H1 (cell line): ENCODE data around the gene RB1. TPM values are rescaled to one million over a fixed set of nuclear protein-coding genes. Genes with fewer than 3 reads are reported as not detected.

Experiments
- CTCF ChIA-PET: fragments of 300-600 bp; sonication (Branson Sonifier 250); formaldehyde crosslinking; loops from one replicate; lab custom pipeline; 2021; ENCODE audit not compliant: partially characterized antibody; lab: Charles Lee
- POLR2A ChIA-PET: fragments of 300-600 bp; sonication (Branson Sonifier 250); formaldehyde crosslinking; loops from one replicate; lab custom pipeline; 2021; ENCODE audit warnings: inconsistent platforms; ENCODE audit not compliant: partially characterized antibody; lab: Charles Lee
- DNase-seq, 2 experiments: peaks; one replicate each; pipeline versions ENCODE4 v3.0.0 to v3.0.0-alpha.2; 2010 to 2022; ENCODE audit warnings: low spot score in 2 of 2, low read depth in 1 of 2, mixed read lengths in 1 of 2
- FAIRE-seq: peaks from 2 replicates; lab custom pipeline; 2011; peaks lifted over from hg19 to GRCh38; lab: Jason Lieb, UNC
- H2AFZ ChIP-seq: 2 replicates; pipeline ENCODE4 v1.8.1; 2012; ENCODE audit warnings: low read length, inconsistent platforms
- H2AK5ac ChIP-seq: 2 replicates; pipeline ENCODE4 v1.6.1; 2013; ENCODE audit warnings: low read depth, low read length
- H2BK120ac ChIP-seq: replicated peaks from 2 replicates; pipeline ENCODE3; 2013; ENCODE audit warnings: low read depth, low read length, inconsistent platforms
- H2BK12ac ChIP-seq: 2 replicates; pipeline ENCODE4 v1.6.1; 2013; ENCODE audit warnings: low read depth, low read length
- H2BK15ac ChIP-seq: 2 replicates; pipeline ENCODE4 v1.6.1; 2013; ENCODE audit warnings: low read length
- H2BK20ac ChIP-seq: 2 replicates; pipeline ENCODE4 v1.6.1; 2013; ENCODE audit warnings: low read length
- H2BK5ac ChIP-seq: 2 replicates; pipeline ENCODE4 v1.6.1; 2013; ENCODE audit warnings: low read depth, low read length
- H3K14ac ChIP-seq: 2 replicates; pipeline ENCODE4 v1.6.1; 2013; ENCODE audit warnings: inconsistent platforms; ENCODE audit not compliant: insufficient read length
- H3K18ac ChIP-seq: 2 replicates; pipeline ENCODE4 v1.6.1; 2013; ENCODE audit warnings: low read length; ENCODE audit errors: extremely low read depth
- H3K23ac ChIP-seq: 2 replicates; pipeline ENCODE4 v1.6.1; 2013; ENCODE audit warnings: inconsistent platforms; ENCODE audit not compliant: insufficient read length
- H3K23me2 ChIP-seq: 2 replicates; pipeline ENCODE4 v1.6.1; 2013; ENCODE audit warnings: low read depth, low read length
- H3K27ac ChIP-seq: 2 replicates; pipeline ENCODE4 v1.6.1; 2011; ENCODE audit warnings: low read depth, low read length, inconsistent platforms
- H3K27me3 ChIP-seq, 4 experiments: replicated peaks in 1 of 4; 1 replicate in 1 of 4; 2 replicates in 3 of 4; pipeline versions ENCODE4 v1.6.1 to v1.8.1; 2011 to 2013; ENCODE audit warnings: low read length in 3 of 4, mild to moderate bottlenecking in 3 of 4, inconsistent platforms in 2 of 4, mixed read lengths in 2 of 4, moderate library complexity in 1 of 4; ENCODE audit not compliant: control insufficient read depth in 3 of 4, insufficient read depth in 3 of 4; ENCODE audit errors: extremely low read depth in 1 of 4
- H3K36me3 ChIP-seq, 4 experiments: 2 replicates each; pipeline versions ENCODE4 v1.6.1 to v1.8.1; 2011 to 2013; ENCODE audit warnings: mild to moderate bottlenecking in 4 of 4, low read length in 3 of 4, moderate library complexity in 2 of 4, control low read depth in 1 of 4, inconsistent platforms in 1 of 4; ENCODE audit not compliant: insufficient read depth in 4 of 4, control insufficient read depth in 2 of 4
- H3K4ac ChIP-seq: replicated peaks from 2 replicates; pipeline ENCODE3; 2013; ENCODE audit warnings: low read length, low read depth, mixed read lengths, inconsistent platforms; ENCODE audit not compliant: insufficient read length
- H3K4me1 ChIP-seq, 4 experiments: replicated peaks in 1 of 4; 1 replicate in 1 of 4; 2 replicates in 3 of 4; pipeline versions ENCODE4 v1.6.1 to v1.8.1; 2011 to 2013; ENCODE audit warnings: low read length in 3 of 4, inconsistent platforms in 2 of 4, mixed read lengths in 1 of 4; ENCODE audit not compliant: insufficient read depth in 4 of 4, control insufficient read depth in 3 of 4
- H3K4me2 ChIP-seq, 2 experiments: 2 replicates each; pipeline versions ENCODE4 v1.6.1 to v1.8.1; 2011 to 2013; ENCODE audit warnings: low read depth in 2 of 2, low read length in 2 of 2, control low read depth in 1 of 2, inconsistent platforms in 1 of 2, mild to moderate bottlenecking in 1 of 2; ENCODE audit not compliant: insufficient read depth in 1 of 2
- H3K4me3 ChIP-seq, 4 experiments: fragments of 200-600, 300-600 bp in 1 of 4; sonication (generic), shearing (Covaris generic), sonication (Bioruptor Twin) in 1 of 4; 2 replicates each; pipeline versions ENCODE4 v1.5.1 to v1.8.1; 2011 to 2016; ENCODE audit warnings: low read length in 4 of 4, low read depth in 3 of 4, control low read depth in 2 of 4, inconsistent platforms in 2 of 4, mild to moderate bottlenecking in 2 of 4, mixed read lengths in 1 of 4, moderate library complexity in 1 of 4; ENCODE audit not compliant: insufficient read depth in 2 of 4; ENCODE audit errors: extremely low read depth in 1 of 4
- H3K56ac ChIP-seq: replicated peaks from 2 replicates; pipeline ENCODE3; 2013; ENCODE audit warnings: low read depth, mild to moderate bottlenecking, mixed read lengths, low read length, inconsistent platforms; ENCODE audit not compliant: insufficient read length
- H3K79me1 ChIP-seq: 2 replicates; pipeline ENCODE4 v1.6.1; 2013; ENCODE audit warnings: low read depth, low read length, control low read depth
- H3K79me2 ChIP-seq, 2 experiments: 2 replicates each; pipeline versions ENCODE4 v1.6.1 to v1.8.1; 2012 to 2013; ENCODE audit warnings: low read length in 2 of 2, mild to moderate bottlenecking in 2 of 2, inconsistent platforms in 1 of 2; ENCODE audit not compliant: insufficient read depth in 2 of 2, control insufficient read depth in 1 of 2
- H3K9ac ChIP-seq, 4 experiments: replicated peaks in 1 of 4; 1 replicate in 1 of 4; 2 replicates in 3 of 4; pipeline versions ENCODE4 v1.6.1 to v1.8.1; 2011 to 2013; ENCODE audit warnings: low read depth in 3 of 4, low read length in 3 of 4, control low read depth in 2 of 4, mild to moderate bottlenecking in 2 of 4, moderate library complexity in 2 of 4, inconsistent platforms in 1 of 4; ENCODE audit errors: extremely low read depth in 1 of 4
- H3K9me3 ChIP-seq, 2 experiments: 2 replicates each; pipeline versions ENCODE4 v1.6.1 to v1.8.1; 2012 to 2013; ENCODE audit warnings: mild to moderate bottlenecking in 2 of 2, moderate library complexity in 2 of 2, control low read depth in 1 of 2, inconsistent platforms in 1 of 2, low read depth in 1 of 2, low read length in 1 of 2, mixed read lengths in 1 of 2; ENCODE audit not compliant: insufficient read depth in 2 of 2
- H4K20me1 ChIP-seq, 2 experiments: replicated peaks in 1 of 2; 2 replicates each; pipeline versions ENCODE3 to v1.8.1; 2011 to 2013; ENCODE audit warnings: inconsistent platforms in 2 of 2, low read length in 2 of 2, mild to moderate bottlenecking in 1 of 2; ENCODE audit not compliant: insufficient read depth in 2 of 2, control insufficient read depth in 1 of 2
- H4K5ac ChIP-seq: 2 replicates; pipeline ENCODE4 v1.6.1; 2013; ENCODE audit warnings: low read length, low read depth, mixed read lengths, inconsistent platforms; ENCODE audit not compliant: insufficient read length
- H4K8ac ChIP-seq: 2 replicates; pipeline ENCODE4 v1.8.0; 2013; ENCODE audit warnings: mild to moderate bottlenecking, moderate library complexity, low read length, inconsistent platforms; ENCODE audit not compliant: insufficient read depth; ENCODE audit errors: extremely low read depth
- H4K91ac ChIP-seq: replicated peaks from 2 replicates; pipeline ENCODE3; 2013; ENCODE audit warnings: low read length, mixed read lengths, inconsistent platforms; ENCODE audit not compliant: insufficient read length
- CBX5 ChIP-seq: fragments of 300-800, 300-1000 bp; sonication (generic); IDR thresholded peaks from 2 replicates; pipeline ENCODE4 v1.7.1; 2016; ENCODE audit warnings: antibody characterized with exemption, low read length, low read depth
- CHD2 ChIP-seq: IDR thresholded peaks from 2 replicates; pipeline ENCODE4 v1.6.1; 2012; ENCODE audit warnings: low read length, improper control_type of control experiment
- CREB1 ChIP-seq: IDR thresholded peaks from 2 replicates; pipeline ENCODE4 v1.6.1; 2012; ENCODE audit warnings: inconsistent platforms
- EGR1 ChIP-seq: IDR thresholded peaks from 2 replicates; pipeline ENCODE4 v1.6.1; 2011; ENCODE audit warnings: low read depth, low read length, borderline replicate concordance
- EZH2 ChIP-seq: fragments of 200-600 bp; sonication (generic); IDR thresholded peaks from 2 replicates; pipeline ENCODE4 v1.7.1; 2012; ENCODE audit warnings: low read depth, mild to moderate bottlenecking, moderate library complexity, low read length, inconsistent platforms; ENCODE audit not compliant: severe bottlenecking
- GABPA ChIP-seq: IDR thresholded peaks from 2 replicates; pipeline ENCODE4 v1.6.1; 2011; ENCODE audit warnings: mild to moderate bottlenecking, low read length, moderate library complexity, borderline replicate concordance; ENCODE audit not compliant: insufficient read depth
- HDAC6 ChIP-seq: IDR thresholded peaks from one replicate; pipeline ENCODE4 v1.7.1; 2012; ENCODE audit warnings: low read depth, mild to moderate bottlenecking, inconsistent platforms, low read length, moderate library complexity
- NRF1 ChIP-seq: IDR thresholded peaks from 2 replicates; pipeline ENCODE4 v1.6.1; 2011; ENCODE audit warnings: mild to moderate bottlenecking, low read depth, low read length, improper control_type of control experiment
- POLR2AphosphoS5 ChIP-seq: IDR thresholded peaks from 2 replicates; pipeline ENCODE4 v1.6.1; 2011; ENCODE audit warnings: low read depth, low read length
- RAD21 ChIP-seq, 2 experiments: IDR thresholded peaks in 1 of 2; conservative IDR thresholded peaks in 1 of 2; 2 replicates each; pipeline ENCODE4 v1.6.1; 2011; ENCODE audit warnings: low read depth in 2 of 2, low read length in 2 of 2, improper control_type of control experiment in 1 of 2, inconsistent platforms in 1 of 2, mild to moderate bottlenecking in 1 of 2, moderate library complexity in 1 of 2
- WGBS, 2 experiments: shearing (Covaris generic) in 1 of 2; methylation state at CpG; one replicate each; pipeline versions ENCODE4 v1.1.6 to v1.1.7; 2013 to 2015; ENCODE audit warnings: low lambda C conversion rate in 2 of 2, mixed read lengths in 2 of 2, inconsistent platforms in 1 of 2, low coverage in 1 of 2, missing lambda C conversion rate in 1 of 2; ENCODE audit not compliant: insufficient replicate concordance in 2 of 2, insufficient coverage in 1 of 2, insufficient read length in 1 of 2; ENCODE audit errors: extremely low coverage in 1 of 2, missing lambda C conversion rate in 1 of 2; 5-methylcytosine and 5-hydroxymethylcytosine counted together
- polyA plus RNA-seq, 7 experiments: library from polyadenylated mRNA; depleted of rRNA in 3 of 7; stranded (reverse) in 5 of 7; unstranded in 2 of 7; fragments of >200 nt in 5 of 7; fragments of 200-250 nt in 2 of 7; gene quantifications; 1 replicate in 5 of 7; 2 replicates in 1 of 7; 4 replicates in 1 of 7; pipeline versions ENCODE4 v1.2.1 to v1.2.3, GENCODE V29; 2011 to 2013; ENCODE audit warnings: missing spikeins in 2 of 7, mixed read lengths in 2 of 7
- total RNA-seq: library from RNA; stranded (reverse); fragmentation: NEBNext Ultra II Directional; extraction: Animal tissue kit (Norgen Biotek cat#: 25700); gene quantifications from 2 replicates; pipeline ENCODE4 v1.2.1, GENCODE V29; 2021
- TF ChIP-seq, protein P1 (sequence below): IDR thresholded peaks from 2 replicates; pipeline ENCODE4 v1.6.1; 2012; ENCODE audit warnings: low read length, inconsistent platforms

Gene RB1
- total and polyA plus RNA-seq, 2 of the 8 experiments (the other 6 are each of a cell fraction or from before 2014, with no cell fraction given) = 4.1 to 17.5 TPM

DNA sequence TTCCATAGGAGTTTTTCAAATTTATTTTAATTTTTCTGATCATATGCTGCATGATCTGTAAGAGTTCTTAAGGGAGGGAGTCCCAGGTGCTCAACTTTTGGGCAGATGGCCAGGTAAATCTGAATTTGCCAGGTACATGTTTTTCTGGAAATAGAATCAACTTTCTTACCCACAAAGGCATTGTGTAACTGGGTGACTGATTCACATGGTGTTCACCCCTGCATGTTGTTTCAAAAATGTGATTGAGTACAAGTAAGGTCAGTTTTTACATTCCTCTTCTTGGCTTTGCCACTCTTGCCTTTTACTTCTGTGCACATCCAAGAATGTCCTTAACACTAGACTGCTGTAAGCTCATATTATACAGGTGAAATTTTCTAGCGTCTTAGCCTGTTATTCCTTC, 30.4 kb downstream of the RB1 start:
- WGBS, 2 experiments = 78% methylated on average over 1 of the region's 1 CpG; no CpG with 5 or more reads in 1 of the 2 experiments
- Histone ChIP-seq H3K4me2 (no peak overlapping the region), H3K4me1 (no peaks in the 10 kb centered on the region), H3K23me2 (no peaks in the 10 kb centered on the region), H3K14ac (no peak overlapping the region), H3K4me3 (no peak overlapping the region), H3K56ac (no peak overlapping the region), H3K36me3 (no peaks in the 10 kb centered on the region), H4K8ac (no peak overlapping the region), H2AFZ (no peak overlapping the region), H2BK120ac (no peak overlapping the region), H3K79me1 (no peaks in the 10 kb centered on the region), H3K27me3 (no peaks in the 10 kb centered on the region), H2BK12ac (no peak overlapping the region), H3K9me3 (peaks cover 0 to 3% of the 10 kb centered on the region in 2 experiments; a peak in 3 of 4 replicates), H2BK15ac (no peak overlapping the region), H2BK5ac (no peak overlapping the region), H4K5ac (no peak overlapping the region), H4K20me1 (peaks cover 0 to 1% of the 10 kb centered on the region in 2 experiments), H3K23ac (no peak overlapping the region), H2AK5ac (no peak overlapping the region), H4K91ac (no peak overlapping the region), H3K4ac (no peak overlapping the region), H3K9ac (no peak overlapping the region), H2BK20ac (no peak overlapping the region), H3K18ac (no peak overlapping the region), H3K27ac (no peak overlapping the region), H3K79me2 (no peaks in the 10 kb centered on the region)
- DNase-seq (no peak), FAIRE-seq (no peak)
- ChIA-PET CTCF (interaction anchor here (0.6 to 5.9 kb wide), 21 partner anchors 9 to 435 kb away, joined by 3 to 105 read pairs (median 4); no protein-coding TSS in a partner anchor), POLR2A (interaction anchor here (0.9 kb wide), 1 partner anchor 239 kb away, joined by 3 read pairs; the partner anchor contains the start of gene MED4)
- TF ChIP-seq CREB1 (no peak), POLR2AphosphoS5 (no peak), CBX5 (no peak), EZH2 (no peak), NRF1 (no peak), HDAC6 (no peak), GABPA (no peak), EGR1 (no peak), RAD21 (IDR thresholded peaks at IDR 0.05 in 1 of 2, conservative IDR thresholded peaks at IDR 0.05 in 1 of 2; ENCODE audit: low read depth in 2 of 2, low read length in 2 of 2) (no peak), CHD2 (no peak)
- TF ChIP-seq, protein P1, sequence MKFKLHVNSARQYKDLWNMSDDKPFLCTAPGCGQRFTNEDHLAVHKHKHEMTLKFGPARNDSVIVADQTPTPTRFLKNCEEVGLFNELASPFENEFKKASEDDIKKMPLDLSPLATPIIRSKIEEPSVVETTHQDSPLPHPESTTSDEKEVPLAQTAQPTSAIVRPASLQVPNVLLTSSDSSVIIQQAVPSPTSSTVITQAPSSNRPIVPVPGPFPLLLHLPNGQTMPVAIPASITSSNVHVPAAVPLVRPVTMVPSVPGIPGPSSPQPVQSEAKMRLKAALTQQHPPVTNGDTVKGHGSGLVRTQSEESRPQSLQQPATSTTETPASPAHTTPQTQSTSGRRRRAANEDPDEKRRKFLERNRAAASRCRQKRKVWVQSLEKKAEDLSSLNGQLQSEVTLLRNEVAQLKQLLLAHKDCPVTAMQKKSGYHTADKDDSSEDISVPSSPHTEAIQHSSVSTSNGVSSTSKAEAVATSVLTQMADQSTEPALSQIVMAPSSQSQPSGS = no peak
